GM12878 (cell line): Measurements from ENCODE around the gene IL20RA. TPM values are rescaled to one million over a fixed set of nuclear protein-coding genes. Genes with fewer than 3 reads are reported as not detected.

Experiments used
- ATAC-seq: fragments of 200-7000 bp; cut with Tn5 transposase; 3 replicates; pipeline ENCODE4 v1.9.1; 2020; ENCODE audit warnings: mild to moderate bottlenecking, moderate library complexity
- BruUV-seq: library from RNA; stranded (reverse); fragments of 400-500 nt; replicated peaks from 2 replicates; lab custom pipeline; 2021; lab: Mats Ljungman, UMichigan
- CTCF ChIA-PET: fragments of 300-600 bp; sonication (Branson Sonifier 250); formaldehyde crosslinking; extraction: SDS; loops from one replicate; lab custom pipeline; 2021; ENCODE audit warnings: inconsistent platforms; lab: Yijun Ruan, JAX
- POLR2A ChIA-PET: fragments of 350-600 bp; formaldehyde crosslinking; extraction: SDS; loops from one replicate; lab custom pipeline; 2021; ENCODE audit warnings: inconsistent platforms; lab: Charles Lee
- RAD21 ChIA-PET: fragments of 300-600 bp; sonication (Branson Sonifier 250); formaldehyde crosslinking; loops from one replicate; lab custom pipeline; 2023; ENCODE audit warnings: antibody characterized with exemption; ENCODE audit not compliant: unreplicated experiment; lab: Charles Lee
- SMC1A ChIA-PET: fragments of 300-600 bp; sonication (Branson Sonifier 250); formaldehyde crosslinking; loops from one replicate; lab custom pipeline; 2023; ENCODE audit not compliant: unreplicated experiment, uncharacterized antibody; lab: Charles Lee
- DNase-seq: peaks from one replicate; pipeline ENCODE4 v3.0.0-alpha.2; 2011; ENCODE audit warnings: low read depth, low spot score
- FAIRE-seq: peaks from 3 replicates; lab custom pipeline; 2011; peaks lifted over from hg19 to GRCh38; lab: Jason Lieb, UNC
- H2AFZ ChIP-seq: 2 replicates; pipeline ENCODE4 v1.6.0; 2011; ENCODE audit warnings: low read depth, low read length, control low read depth; ENCODE audit not compliant: control insufficient read depth
- H3K27ac ChIP-seq: 2 replicates; pipeline ENCODE4 v1.5.1; 2011; ENCODE audit warnings: control low read depth; ENCODE audit not compliant: control insufficient read depth, insufficient read depth
- H3K27me3 ChIP-seq, 2 experiments: replicated peaks in 1 of 2; 2 replicates each; pipeline versions ENCODE4 v1.6.0 to v1.6.1; 2011; ENCODE audit warnings: low read length in 1 of 2; ENCODE audit not compliant: control insufficient read depth in 2 of 2, insufficient read depth in 2 of 2
- H3K36me3 ChIP-seq, 2 experiments: 2 replicates each; pipeline ENCODE4 v1.5.1; 2011; ENCODE audit warnings: low read length in 1 of 2; ENCODE audit not compliant: control insufficient read depth in 2 of 2, insufficient read depth in 2 of 2
- H3K4me1 ChIP-seq: 2 replicates; pipeline ENCODE4 v1.6.1; 2011; ENCODE audit warnings: mild to moderate bottlenecking, low read length, moderate library complexity, mixed read lengths; ENCODE audit not compliant: control insufficient read depth, insufficient read depth
- H3K4me2 ChIP-seq: 2 replicates; pipeline ENCODE4 v1.6.0; 2011; ENCODE audit warnings: control low read depth; ENCODE audit not compliant: control insufficient read depth, insufficient read depth
- H3K4me3 ChIP-seq: fragments of 200-600 bp; sonication (generic); 2 replicates; pipeline ENCODE4 v1.5.1; 2016
- H3K79me2 ChIP-seq: 2 replicates; pipeline ENCODE4 v1.6.0; 2011; ENCODE audit warnings: low read length; ENCODE audit not compliant: control insufficient read depth, insufficient read depth
- H3K9ac ChIP-seq: 2 replicates; pipeline ENCODE4 v1.8.0; 2011; ENCODE audit warnings: low read length, control low read depth, mixed read lengths; ENCODE audit not compliant: control insufficient read depth, insufficient read depth
- H3K9me3 ChIP-seq: replicated peaks from 3 replicates; pipeline ENCODE4 v1.5.1; 2011; ENCODE audit warnings: mild to moderate bottlenecking, low read length; ENCODE audit not compliant: control insufficient read depth, insufficient read depth
- H4K20me1 ChIP-seq: 2 replicates; pipeline ENCODE4 v1.6.0; 2011; ENCODE audit not compliant: control insufficient read depth, insufficient read depth
- BCL11A ChIP-seq: IDR thresholded peaks from 2 replicates; pipeline ENCODE4 v1.6.1; 2011; ENCODE audit warnings: low read depth, low read length
- BMI1 ChIP-seq: fragments of 450-650 bp; IDR thresholded peaks from 2 replicates; pipeline ENCODE4 v1.6.1; 2016; ENCODE audit warnings: mild to moderate bottlenecking, moderate library complexity, borderline replicate concordance
- FOXM1 ChIP-seq: IDR thresholded peaks from 2 replicates; pipeline ENCODE4 v1.6.1; 2012; ENCODE audit warnings: low read depth, mild to moderate bottlenecking, inconsistent platforms, low read length, moderate library complexity
- NFYB ChIP-seq: IDR thresholded peaks from 2 replicates; pipeline ENCODE4 v1.6.1; 2011; ENCODE audit warnings: low read depth, mild to moderate bottlenecking, low read length, improper control_type of control experiment, moderate library complexity; ENCODE audit not compliant: insufficient read depth
- RAD51 ChIP-seq: fragments of 450-650 bp; IDR thresholded peaks from 2 replicates; pipeline ENCODE4 v1.6.1; 2016; ENCODE audit warnings: moderate library complexity, mild to moderate bottlenecking, inconsistent platforms
- SMC3 ChIP-seq: IDR thresholded peaks from 2 replicates; pipeline ENCODE4 v1.6.1; 2011; ENCODE audit warnings: low read length, improper control_type of control experiment, borderline replicate concordance
- SREBF2 ChIP-seq: IDR thresholded peaks from 2 replicates; pipeline ENCODE4 v1.6.1; 2012; ENCODE audit warnings: mild to moderate bottlenecking, low read length
- SUPT20H ChIP-seq: IDR thresholded peaks from 2 replicates; pipeline ENCODE4 v1.6.1; 2011; ENCODE audit warnings: low read depth, mild to moderate bottlenecking, low read length, moderate library complexity, borderline replicate concordance; ENCODE audit not compliant: control insufficient read depth
- TAF1 ChIP-seq: IDR thresholded peaks from 2 replicates; pipeline ENCODE4 v1.6.1; 2011; ENCODE audit warnings: mild to moderate bottlenecking, low read depth, low read length, borderline replicate concordance
- WGBS: methylation state at CpG from one replicate; pipeline ENCODE4 v1.1.6; 2016; ENCODE audit warnings: low lambda C conversion rate; ENCODE audit not compliant: insufficient replicate concordance, insufficient coverage; ENCODE audit errors: missing lambda C conversion rate; 5-methylcytosine and 5-hydroxymethylcytosine counted together
- in situ Hi-C: fragments of 300-500 bp; cut with MboI; formaldehyde crosslinking; loops from 9 replicates; pipeline ENCODE4 v1.14.3; 2018; ENCODE audit warnings: mixed read lengths
- intact Hi-C: fragments of 100-400 bp; cut with micrococcal nuclease; formaldehyde crosslinking; loops from one replicate; pipeline ENCODE4 v1.14.2; 2022; ENCODE audit not compliant: unreplicated experiment
- polyA plus RNA-seq, 11 experiments: library from polyadenylated mRNA; depleted of rRNA in 4 of 11; unstranded in 6 of 11; stranded (reverse) in 5 of 11; fragments of >200 nt; fragmentation: Nextera tagmentation in 4 of 11; fragmentation: Illumina TruSeq in 1 of 11; extraction: Ambion mirVana in 4 of 11; extraction: Trizol in 1 of 11; gene quantifications; 1 replicate in 1 of 11; 2 replicates in 10 of 11; pipeline versions ENCODE4 v1.2.1 to v1.2.3, GENCODE V29; 2011 to 2016; ENCODE audit warnings: inconsistent platforms in 2 of 11, missing spikeins in 2 of 11, low read depth in 1 of 11
- total RNA-seq, 4 experiments: library from RNA; depleted of rRNA in 3 of 4; stranded (reverse); fragments of >200 nt in 3 of 4; fragmentation: Illumina TruSeq in 1 of 4; extraction: Trizol in 1 of 4; gene quantifications; 2 replicates each; pipeline versions ENCODE4 v1.2.1 to v1.2.3, GENCODE V29; 2013 to 2021
- TF ChIP-seq, protein P1 (sequence below): fragments of 450-650 bp; formaldehyde crosslinking; IDR thresholded peaks from 2 replicates; pipeline ENCODE4 v1.5.0; 2022; ENCODE audit warnings: mild to moderate bottlenecking, missing genetic modification characterization
- TF ChIP-seq, protein P2 (sequence below): fragments of 450-650 bp; IDR thresholded peaks from 2 replicates; pipeline ENCODE4 v1.6.1; 2017; ENCODE audit warnings: mild to moderate bottlenecking, moderate library complexity
- TF ChIP-seq, protein P3 (sequence below): IDR thresholded peaks from 2 replicates; pipeline ENCODE4 v1.6.1; 2012; ENCODE audit warnings: low read length, inconsistent platforms
- TF ChIP-seq, protein P4 (sequence below): IDR thresholded peaks from 2 replicates; pipeline ENCODE4 v1.6.1; 2011; ENCODE audit warnings: low read depth, low read length, improper control_type of control experiment, borderline replicate concordance

IL20RA gene
- total and polyA plus RNA-seq, 10 of the 15 experiments (the other 5 are each of a cell fraction or from before 2014, with no cell fraction given): 0.02 to 0.16 (median 0.09) TPM; not detected in 3

DNA sequence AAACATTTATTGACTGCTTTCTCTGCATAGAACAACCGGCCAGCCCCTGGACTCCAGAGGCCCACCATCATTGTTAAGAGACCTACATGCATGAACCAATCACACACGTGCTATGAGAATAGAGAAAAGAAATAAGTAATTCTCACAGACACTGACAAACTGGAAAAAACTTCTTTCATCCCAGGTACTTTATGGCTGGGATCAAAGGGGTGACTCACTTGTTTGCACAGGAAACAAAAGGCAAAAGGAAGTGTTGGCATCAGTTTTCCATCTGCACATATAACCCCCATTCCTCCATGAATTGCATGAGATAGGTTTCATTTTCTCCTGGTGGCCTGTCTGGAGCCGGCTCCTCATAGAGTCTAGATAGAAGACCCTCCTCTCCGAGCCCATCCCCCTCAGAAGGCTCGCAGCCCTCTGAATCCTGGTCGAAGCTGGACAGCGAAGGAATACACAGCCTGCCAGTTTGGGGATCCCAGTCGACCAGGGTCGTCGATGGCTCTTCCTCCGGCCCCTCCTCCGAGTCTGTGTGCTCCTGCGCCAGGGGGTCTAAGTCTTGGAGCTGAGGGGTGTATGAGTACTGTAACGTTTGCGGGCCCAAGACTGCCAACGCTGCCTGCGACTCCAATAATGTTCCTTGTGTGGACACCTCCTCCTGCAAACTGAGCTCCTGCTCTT is 43.3 kb downstream of the IL20RA start:
- ChIA-PET SMC1A (no interaction called here), RAD21 (no interaction called here), CTCF (interaction anchor here (0.6 kb wide), 1 partner anchor 41 kb away, joined by 3 read pairs; no protein-coding TSS in a partner anchor), POLR2A (no interaction called here)
- intact Hi-C loops: no loop called here
- DNase-seq (no peak), FAIRE-seq (no peak), ATAC-seq (no peak)
- Histone ChIP-seq H3K9me3 (no peaks in the 10 kb centered on the region), H3K4me2 (no peak overlapping the region), H3K36me3 (no peaks in the 10 kb centered on the region), H3K27ac (no peak overlapping the region), H2AFZ (no peak overlapping the region), H3K9ac (no peak overlapping the region), H3K27me3 (peaks cover 0 to 2% of the 10 kb centered on the region in 2 experiments; a peak in 1 of 4 replicates), H3K4me3 (no peak overlapping the region), H3K79me2 (no peaks in the 10 kb centered on the region), H4K20me1 (no peaks in the 10 kb centered on the region; the same call in 1 of the 2 replicates), H3K4me1 (no peaks in the 10 kb centered on the region)
- in situ Hi-C loops: no loop called here
- 40% methylated on average over 17 of the region's 17 CpGs for WGBS
- no TSS peak for BruUV-seq
- TF ChIP-seq RAD51: no peak
- no peak for TF ChIP-seq TAF1
- TF ChIP-seq SREBF2: no peak
- no peak for TF ChIP-seq NFYB
- no peak for TF ChIP-seq FOXM1
- TF ChIP-seq BMI1: no peak
- TF ChIP-seq, protein P1, sequence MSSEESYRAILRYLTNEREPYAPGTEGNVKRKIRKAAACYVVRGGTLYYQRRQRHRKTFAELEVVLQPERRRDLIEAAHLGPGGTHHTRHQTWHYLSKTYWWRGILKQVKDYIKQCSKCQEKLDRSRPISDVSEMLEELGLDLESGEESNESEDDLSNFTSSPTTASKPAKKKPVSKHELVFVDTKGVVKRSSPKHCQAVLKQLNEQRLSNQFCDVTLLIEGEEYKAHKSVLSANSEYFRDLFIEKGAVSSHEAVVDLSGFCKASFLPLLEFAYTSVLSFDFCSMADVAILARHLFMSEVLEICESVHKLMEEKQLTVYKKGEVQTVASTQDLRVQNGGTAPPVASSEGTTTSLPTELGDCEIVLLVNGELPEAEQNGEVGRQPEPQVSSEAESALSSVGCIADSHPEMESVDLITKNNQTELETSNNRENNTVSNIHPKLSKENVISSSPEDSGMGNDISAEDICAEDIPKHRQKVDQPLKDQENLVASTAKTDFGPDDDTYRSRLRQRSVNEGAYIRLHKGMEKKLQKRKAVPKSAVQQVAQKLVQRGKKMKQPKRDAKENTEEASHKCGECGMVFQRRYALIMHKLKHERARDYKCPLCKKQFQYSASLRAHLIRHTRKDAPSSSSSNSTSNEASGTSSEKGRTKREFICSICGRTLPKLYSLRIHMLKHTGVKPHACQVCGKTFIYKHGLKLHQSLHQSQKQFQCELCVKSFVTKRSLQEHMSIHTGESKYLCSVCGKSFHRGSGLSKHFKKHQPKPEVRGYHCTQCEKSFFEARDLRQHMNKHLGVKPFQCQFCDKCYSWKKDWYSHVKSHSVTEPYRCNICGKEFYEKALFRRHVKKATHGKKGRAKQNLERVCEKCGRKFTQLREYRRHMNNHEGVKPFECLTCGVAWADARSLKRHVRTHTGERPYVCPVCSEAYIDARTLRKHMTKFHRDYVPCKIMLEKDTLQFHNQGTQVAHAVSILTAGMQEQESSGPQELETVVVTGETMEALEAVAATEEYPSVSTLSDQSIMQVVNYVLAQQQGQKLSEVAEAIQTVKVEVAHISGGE: no peak
- TF ChIP-seq, protein P2, sequence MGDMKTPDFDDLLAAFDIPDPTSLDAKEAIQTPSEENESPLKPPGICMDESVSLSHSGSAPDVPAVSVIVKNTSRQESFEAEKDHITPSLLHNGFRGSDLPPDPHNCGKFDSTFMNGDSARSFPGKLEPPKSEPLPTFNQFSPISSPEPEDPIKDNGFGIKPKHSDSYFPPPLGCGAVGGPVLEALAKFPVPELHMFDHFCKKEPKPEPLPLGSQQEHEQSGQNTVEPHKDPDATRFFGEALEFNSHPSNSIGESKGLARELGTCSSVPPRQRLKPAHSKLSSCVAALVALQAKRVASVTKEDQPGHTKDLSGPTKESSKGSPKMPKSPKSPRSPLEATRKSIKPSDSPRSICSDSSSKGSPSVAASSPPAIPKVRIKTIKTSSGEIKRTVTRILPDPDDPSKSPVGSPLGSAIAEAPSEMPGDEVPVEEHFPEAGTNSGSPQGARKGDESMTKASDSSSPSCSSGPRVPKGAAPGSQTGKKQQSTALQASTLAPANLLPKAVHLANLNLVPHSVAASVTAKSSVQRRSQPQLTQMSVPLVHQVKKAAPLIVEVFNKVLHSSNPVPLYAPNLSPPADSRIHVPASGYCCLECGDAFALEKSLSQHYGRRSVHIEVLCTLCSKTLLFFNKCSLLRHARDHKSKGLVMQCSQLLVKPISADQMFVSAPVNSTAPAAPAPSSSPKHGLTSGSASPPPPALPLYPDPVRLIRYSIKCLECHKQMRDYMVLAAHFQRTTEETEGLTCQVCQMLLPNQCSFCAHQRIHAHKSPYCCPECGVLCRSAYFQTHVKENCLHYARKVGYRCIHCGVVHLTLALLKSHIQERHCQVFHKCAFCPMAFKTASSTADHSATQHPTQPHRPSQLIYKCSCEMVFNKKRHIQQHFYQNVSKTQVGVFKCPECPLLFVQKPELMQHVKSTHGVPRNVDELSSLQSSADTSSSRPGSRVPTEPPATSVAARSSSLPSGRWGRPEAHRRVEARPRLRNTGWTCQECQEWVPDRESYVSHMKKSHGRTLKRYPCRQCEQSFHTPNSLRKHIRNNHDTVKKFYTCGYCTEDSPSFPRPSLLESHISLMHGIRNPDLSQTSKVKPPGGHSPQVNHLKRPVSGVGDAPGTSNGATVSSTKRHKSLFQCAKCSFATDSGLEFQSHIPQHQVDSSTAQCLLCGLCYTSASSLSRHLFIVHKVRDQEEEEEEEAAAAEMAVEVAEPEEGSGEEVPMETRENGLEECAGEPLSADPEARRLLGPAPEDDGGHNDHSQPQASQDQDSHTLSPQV: no peak
- TF ChIP-seq, protein P3, sequence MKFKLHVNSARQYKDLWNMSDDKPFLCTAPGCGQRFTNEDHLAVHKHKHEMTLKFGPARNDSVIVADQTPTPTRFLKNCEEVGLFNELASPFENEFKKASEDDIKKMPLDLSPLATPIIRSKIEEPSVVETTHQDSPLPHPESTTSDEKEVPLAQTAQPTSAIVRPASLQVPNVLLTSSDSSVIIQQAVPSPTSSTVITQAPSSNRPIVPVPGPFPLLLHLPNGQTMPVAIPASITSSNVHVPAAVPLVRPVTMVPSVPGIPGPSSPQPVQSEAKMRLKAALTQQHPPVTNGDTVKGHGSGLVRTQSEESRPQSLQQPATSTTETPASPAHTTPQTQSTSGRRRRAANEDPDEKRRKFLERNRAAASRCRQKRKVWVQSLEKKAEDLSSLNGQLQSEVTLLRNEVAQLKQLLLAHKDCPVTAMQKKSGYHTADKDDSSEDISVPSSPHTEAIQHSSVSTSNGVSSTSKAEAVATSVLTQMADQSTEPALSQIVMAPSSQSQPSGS: no peak
- TF ChIP-seq SMC3: no peak
- TF ChIP-seq SUPT20H: no peak
- no peak for TF ChIP-seq BCL11A
- TF ChIP-seq, protein P4, sequence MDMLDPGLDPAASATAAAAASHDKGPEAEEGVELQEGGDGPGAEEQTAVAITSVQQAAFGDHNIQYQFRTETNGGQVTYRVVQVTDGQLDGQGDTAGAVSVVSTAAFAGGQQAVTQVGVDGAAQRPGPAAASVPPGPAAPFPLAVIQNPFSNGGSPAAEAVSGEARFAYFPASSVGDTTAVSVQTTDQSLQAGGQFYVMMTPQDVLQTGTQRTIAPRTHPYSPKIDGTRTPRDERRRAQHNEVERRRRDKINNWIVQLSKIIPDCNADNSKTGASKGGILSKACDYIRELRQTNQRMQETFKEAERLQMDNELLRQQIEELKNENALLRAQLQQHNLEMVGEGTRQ: no peak
